ENCODE data around the gene GMDS.

DNA sequence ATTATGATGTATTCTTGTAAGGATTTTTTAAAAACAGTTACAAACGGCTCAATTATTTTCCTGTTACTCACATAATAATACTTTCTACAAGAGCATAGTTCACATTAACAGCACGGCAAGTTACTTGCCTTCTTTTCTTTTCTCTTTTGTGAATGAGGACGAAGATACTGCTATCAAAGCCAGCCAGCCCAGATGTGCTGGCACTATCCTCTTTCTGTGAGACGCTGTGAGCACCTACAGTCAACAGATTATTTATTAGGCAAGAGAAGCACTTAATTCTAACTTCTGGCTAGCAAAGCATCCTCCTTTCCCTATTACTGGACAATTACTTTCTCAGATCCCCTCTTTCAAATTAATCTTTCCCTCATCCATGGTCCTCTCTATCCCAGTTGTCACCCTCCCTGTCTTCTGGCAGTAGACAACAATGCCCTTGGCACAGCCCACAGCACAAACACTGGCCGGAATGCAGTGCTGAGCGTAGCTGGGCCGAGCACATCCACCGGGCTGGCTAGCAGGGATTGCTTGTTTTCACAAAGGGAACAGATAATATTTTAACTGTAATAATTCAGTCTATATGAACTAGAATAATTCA is 373.6 kb downstream of the GMDS start:
- TF ChIP-seq, protein P1, sequence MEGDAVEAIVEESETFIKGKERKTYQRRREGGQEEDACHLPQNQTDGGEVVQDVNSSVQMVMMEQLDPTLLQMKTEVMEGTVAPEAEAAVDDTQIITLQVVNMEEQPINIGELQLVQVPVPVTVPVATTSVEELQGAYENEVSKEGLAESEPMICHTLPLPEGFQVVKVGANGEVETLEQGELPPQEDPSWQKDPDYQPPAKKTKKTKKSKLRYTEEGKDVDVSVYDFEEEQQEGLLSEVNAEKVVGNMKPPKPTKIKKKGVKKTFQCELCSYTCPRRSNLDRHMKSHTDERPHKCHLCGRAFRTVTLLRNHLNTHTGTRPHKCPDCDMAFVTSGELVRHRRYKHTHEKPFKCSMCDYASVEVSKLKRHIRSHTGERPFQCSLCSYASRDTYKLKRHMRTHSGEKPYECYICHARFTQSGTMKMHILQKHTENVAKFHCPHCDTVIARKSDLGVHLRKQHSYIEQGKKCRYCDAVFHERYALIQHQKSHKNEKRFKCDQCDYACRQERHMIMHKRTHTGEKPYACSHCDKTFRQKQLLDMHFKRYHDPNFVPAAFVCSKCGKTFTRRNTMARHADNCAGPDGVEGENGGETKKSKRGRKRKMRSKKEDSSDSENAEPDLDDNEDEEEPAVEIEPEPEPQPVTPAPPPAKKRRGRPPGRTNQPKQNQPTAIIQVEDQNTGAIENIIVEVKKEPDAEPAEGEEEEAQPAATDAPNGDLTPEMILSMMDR (IDR thresholded peaks at IDR 0.05; ENCODE audit: control extremely low read depth in 1 of 3, insufficient read depth in 1 of 3, low read depth in 1 of 3, low read length in 3 of 3), result no peak
- TF ChIP-seq, protein P2, sequence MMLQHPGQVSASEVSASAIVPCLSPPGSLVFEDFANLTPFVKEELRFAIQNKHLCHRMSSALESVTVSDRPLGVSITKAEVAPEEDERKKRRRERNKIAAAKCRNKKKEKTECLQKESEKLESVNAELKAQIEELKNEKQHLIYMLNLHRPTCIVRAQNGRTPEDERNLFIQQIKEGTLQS (IDR thresholded peaks at IDR 0.05; ENCODE audit: insufficient read depth, low read depth, low read length), result no peak
- TF ChIP-seq POLR2AphosphoS5 (IDR thresholded peaks at IDR 0.05; ENCODE audit: low read depth, low read length) (no peak), POLR2A (IDR thresholded peaks at IDR 0.05; ENCODE audit: control extremely low read depth in 1 of 2, low read depth in 2 of 2, low read length in 2 of 2) (no peak), SRF (IDR thresholded peaks at IDR 0.05; ENCODE audit: low read depth, low read length) (no peak)
